ENCODE data around the gene SLF1.

GRCh38 chr5:94670726-94671125 lies 52.3 kb downstream of the SLF1 start:
- TF ChIP-seq, protein P1, sequence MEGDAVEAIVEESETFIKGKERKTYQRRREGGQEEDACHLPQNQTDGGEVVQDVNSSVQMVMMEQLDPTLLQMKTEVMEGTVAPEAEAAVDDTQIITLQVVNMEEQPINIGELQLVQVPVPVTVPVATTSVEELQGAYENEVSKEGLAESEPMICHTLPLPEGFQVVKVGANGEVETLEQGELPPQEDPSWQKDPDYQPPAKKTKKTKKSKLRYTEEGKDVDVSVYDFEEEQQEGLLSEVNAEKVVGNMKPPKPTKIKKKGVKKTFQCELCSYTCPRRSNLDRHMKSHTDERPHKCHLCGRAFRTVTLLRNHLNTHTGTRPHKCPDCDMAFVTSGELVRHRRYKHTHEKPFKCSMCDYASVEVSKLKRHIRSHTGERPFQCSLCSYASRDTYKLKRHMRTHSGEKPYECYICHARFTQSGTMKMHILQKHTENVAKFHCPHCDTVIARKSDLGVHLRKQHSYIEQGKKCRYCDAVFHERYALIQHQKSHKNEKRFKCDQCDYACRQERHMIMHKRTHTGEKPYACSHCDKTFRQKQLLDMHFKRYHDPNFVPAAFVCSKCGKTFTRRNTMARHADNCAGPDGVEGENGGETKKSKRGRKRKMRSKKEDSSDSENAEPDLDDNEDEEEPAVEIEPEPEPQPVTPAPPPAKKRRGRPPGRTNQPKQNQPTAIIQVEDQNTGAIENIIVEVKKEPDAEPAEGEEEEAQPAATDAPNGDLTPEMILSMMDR (IDR thresholded peaks at IDR 0.05; ENCODE audit: low read depth, low read length, poor library complexity, severe bottlenecking) = no peak
- TF ChIP-seq EZH2phosphoT487 (IDR thresholded peaks at IDR 0.05; ENCODE audit: borderline replicate concordance, low read length) = no peak

Data from DOHH2 (cell line).